Thyroid gland (tissue), 4 donors: ENCODE results near the gene PITPNM2. TPM values are rescaled to one million over a fixed set of nuclear protein-coding genes. Genes with fewer than 3 reads are reported as not detected.
A peak's percentile ranks its signal among the peaks of the same experiment; 100 is the strongest.

Source experiments
- DNase-seq, 2 donors: peaks; one replicate each; pipeline ENCODE4 v3.0.0-alpha.2; 2019
- H3K27ac ChIP-seq, 3 donors: fragments of 200-600 bp; sonication (generic); 1 replicate in 2 of 3; 2 replicates in 1 of 3; pipeline ENCODE4 v1.5.1; 2016 to 2019; ENCODE audit warnings: mild to moderate bottlenecking in 1 of 3, moderate library complexity in 1 of 3
- H3K27me3 ChIP-seq: fragments of 200-600 bp; sonication (generic); one replicate; pipeline ENCODE4 v1.5.1; 2019
- H3K36me3 ChIP-seq, 2 donors: fragments of 200-600 bp; sonication (generic); one replicate each; pipeline ENCODE4 v1.5.1; 2016 to 2019
- H3K4me1 ChIP-seq, 2 donors: fragments of 200-600 bp; sonication (generic); one replicate each; pipeline ENCODE4 v1.5.1; 2017 to 2019
- H3K4me3 ChIP-seq, 3 donors: fragments of 200-600 bp; sonication (generic); replicated peaks in 1 of 3; 1 replicate in 2 of 3; 2 replicates in 1 of 3; pipeline ENCODE4 v1.5.1; 2016; ENCODE audit warnings: mild to moderate bottlenecking in 1 of 3
- H3K9me3 ChIP-seq: fragments of 200-600 bp; sonication (generic); one replicate; pipeline ENCODE4 v1.5.1; 2017
- CTCF ChIP-seq, 6 experiments: fragments of 200-600 bp in 3 of 6; fragments of 450-650 bp in 3 of 6; sonication (generic) in 3 of 6; IDR thresholded peaks; one replicate each; pipeline ENCODE4 v1.5.1; 2016 to 2019; ENCODE audit warnings: antibody characterized with exemption in 6 of 6, mild to moderate bottlenecking in 2 of 6, inconsistent platforms in 1 of 6, moderate library complexity in 1 of 6
- POLR2A ChIP-seq, 2 donors: fragments of 450-650 bp; IDR thresholded peaks; one replicate each; pipeline ENCODE4 v1.6.1; 2017; ENCODE audit warnings: antibody characterized with exemption in 2 of 2, mild to moderate bottlenecking in 2 of 2, moderate library complexity in 1 of 2
- WGBS, 2 donors: methylation state at CpG; one replicate each; pipeline ENCODE4 v1.1.5; 2017; 5-methylcytosine and 5-hydroxymethylcytosine counted together
- intact Hi-C: fragments of 100-400 bp; cut with DNase I; formaldehyde crosslinking; loops from one replicate; pipeline ENCODE4 v1.15.1; 2023
- total RNA-seq, 4 donors: library from RNA; depleted of rRNA; stranded (reverse); fragments of >200 nt; gene quantifications; one replicate each; pipeline ENCODE4 v1.2.3, GENCODE V29; 2016

The PITPNM2 gene
- total RNA-seq, 4 donors from 2014 or later = 4.1 to 22.4 (median 9.3) TPM

- peak overlapping the region; percentile 55 to 76 (median 73) for H3K27ac ChIP-seq
- no peaks in the 10 kb centered on the region for H3K9me3 ChIP-seq
- H3K36me3 ChIP-seq = no peaks in the 10 kb centered on the region
- no peak for DNase-seq
- H3K27me3 ChIP-seq = no peaks in the 10 kb centered on the region
- TF ChIP-seq CTCF (IDR thresholded peaks at IDR 0.05) (no peak), POLR2A (IDR thresholded peaks at IDR 0.05) (no peak)
- H3K4me1 ChIP-seq = peaks cover 35 to 50% of the 10 kb centered on the region in 2 donors
- intact Hi-C loops = no loop called here
- 68% methylated on average over 6 of the region's 6 CpGs for WGBS, 2 donors
- no peak overlapping the region for H3K4me3 ChIP-seq
These were observed 16.1 kb downstream of the PITPNM2 start for GRCh38 chr12:123134826-123135225.

GRCh38 chr12:123134271-123134671 is 16.6 kb downstream of the PITPNM2 start:
- Histone ChIP-seq H3K4me3 (no peak overlapping the region), H3K9me3 (no peaks in the 10 kb centered on the region), H3K36me3 (no peaks in the 10 kb centered on the region), H3K4me1 (peaks cover 34 to 45% of the 10 kb centered on the region in 2 donors), H3K27ac (peak overlapping the region; percentile 55 to 76 (median 73)), H3K27me3 (no peaks in the 10 kb centered on the region)
- no peak for TF ChIP-seq CTCF (IDR thresholded peaks at IDR 0.05)
- TF ChIP-seq POLR2A (IDR thresholded peaks at IDR 0.05) = peak in 1 of 2 donors; percentile 18
- WGBS, 2 donors = 48 to 50% methylated on average over 9 of the region's 9 CpGs
- peak; percentile 84 for DNase-seq
- intact Hi-C loops = no loop called here

- Histone ChIP-seq H3K9me3 (no peaks in the 10 kb centered on the region), H3K4me3 (no peak overlapping the region), H3K27ac (peak overlapping the region; percentile 73 to 77 (median 76)), H3K36me3 (no peaks in the 10 kb centered on the region), H3K27me3 (no peaks in the 10 kb centered on the region), H3K4me1 (peaks cover 34 to 45% of the 10 kb centered on the region in 2 donors)
- 71 to 72% methylated on average over 9 of the region's 9 CpGs for WGBS, 2 donors
- no peak for DNase-seq
- intact Hi-C loops = no loop called here
- TF ChIP-seq POLR2A (IDR thresholded peaks at IDR 0.05) (no peak), CTCF (IDR thresholded peaks at IDR 0.05) (no peak)
These were observed 17.2 kb downstream of the PITPNM2 start for GRCh38 chr12:123133701-123134100.

GRCh38 chr12:123132951-123133619 is 17.8 kb downstream of the PITPNM2 start:
- intact Hi-C loops = no loop called here
- 75 to 76% methylated on average over 3 of the region's 3 CpGs for WGBS, 2 donors
- Histone ChIP-seq H3K27ac (peak overlapping the region; percentile 73 to 77 (median 76)), H3K27me3 (no peaks in the 10 kb centered on the region), H3K36me3 (no peaks in the 10 kb centered on the region), H3K4me3 (no peak overlapping the region), H3K4me1 (peaks cover 34 to 45% of the 10 kb centered on the region in 2 donors), H3K9me3 (no peaks in the 10 kb centered on the region)
- no peak for DNase-seq
- TF ChIP-seq POLR2A (IDR thresholded peaks at IDR 0.05) (no peak), CTCF (IDR thresholded peaks at IDR 0.05) (no peak)

- peak overlapping the region; percentile 73 to 77 (median 76) for H3K27ac ChIP-seq
- H3K4me1 ChIP-seq = peaks cover 36 to 53% of the 10 kb centered on the region in 2 donors
These were observed 18.9 kb downstream of the PITPNM2 start for GRCh38 chr12:123131879-123132402.

More at GRCh38 chr12:123131879-123132402, 18.9 kb downstream of the PITPNM2 start:
- H3K9me3 ChIP-seq = no peaks in the 10 kb centered on the region
- intact Hi-C loops = no loop called here
- H3K36me3 ChIP-seq = no peaks in the 10 kb centered on the region
- TF ChIP-seq CTCF (IDR thresholded peaks at IDR 0.05) (no peak), POLR2A (IDR thresholded peaks at IDR 0.05) (peak in 1 of 2 donors; percentile 68)
- 59 to 79% methylated on average over 2 to 12 of the region's 12 CpGs for WGBS, 2 donors
- H3K4me3 ChIP-seq = no peak overlapping the region
- no peaks in the 10 kb centered on the region for H3K27me3 ChIP-seq
- DNase-seq = peak; percentile 68 to 81
